PC-9 (cell line): ENCODE data around the gene ADAMTS8.

Experiments used
- EZH2 ChIP-seq: fragments of 200-600 bp; sonication (generic); IDR thresholded peaks from 2 replicates; pipeline ENCODE4 v1.8.0; 2017; ENCODE audit warnings: antibody characterized with exemption, low read depth
- TF ChIP-seq, protein P1 (sequence below): fragments of 200-600 bp; sonication (generic); conservative IDR thresholded peaks from 2 replicates; pipeline ENCODE4 v1.6.1; 2017; ENCODE audit warnings: mixed run types, antibody characterized with exemption, mild to moderate bottlenecking, moderate library complexity

DNA sequence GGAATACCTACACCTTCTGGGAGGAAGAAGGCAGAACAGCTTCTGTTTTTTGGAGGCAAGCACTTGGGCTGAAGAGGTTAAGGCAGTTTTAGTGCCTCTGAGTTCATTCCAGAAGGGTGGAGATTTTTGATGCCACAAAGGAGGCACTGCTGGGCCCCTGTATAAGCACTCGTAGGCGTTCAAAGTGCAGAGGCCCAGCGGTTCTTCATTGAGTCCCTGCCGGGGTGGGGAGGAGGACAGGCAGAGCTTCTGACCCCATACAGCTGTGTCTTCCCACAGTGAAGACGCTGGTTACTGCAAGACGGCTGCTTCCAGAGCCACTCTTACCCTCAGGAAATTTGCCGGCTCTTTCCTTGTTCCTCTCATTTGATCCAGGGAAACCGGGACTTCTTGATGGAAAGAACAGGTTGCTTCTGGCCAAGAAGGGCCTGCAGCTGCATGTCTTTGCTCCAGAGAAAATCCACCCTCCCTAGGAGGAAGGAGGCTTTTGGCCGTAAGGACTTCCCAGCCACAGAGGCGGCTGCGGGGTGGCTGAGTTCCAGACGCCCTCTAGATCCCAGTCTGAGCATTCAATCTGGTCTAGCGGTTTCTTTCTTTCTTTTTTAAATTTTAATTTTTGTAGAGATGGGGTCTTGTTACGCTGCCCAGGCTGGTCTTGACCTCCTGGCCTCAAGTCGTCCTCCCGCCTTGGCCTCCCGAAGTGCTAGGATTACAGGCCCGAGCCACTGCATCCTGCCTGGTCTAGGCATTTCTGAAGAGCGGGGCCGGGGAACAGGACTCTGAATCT, 29.4 kb upstream of the ADAMTS8 start:
- TF ChIP-seq, protein P1, sequence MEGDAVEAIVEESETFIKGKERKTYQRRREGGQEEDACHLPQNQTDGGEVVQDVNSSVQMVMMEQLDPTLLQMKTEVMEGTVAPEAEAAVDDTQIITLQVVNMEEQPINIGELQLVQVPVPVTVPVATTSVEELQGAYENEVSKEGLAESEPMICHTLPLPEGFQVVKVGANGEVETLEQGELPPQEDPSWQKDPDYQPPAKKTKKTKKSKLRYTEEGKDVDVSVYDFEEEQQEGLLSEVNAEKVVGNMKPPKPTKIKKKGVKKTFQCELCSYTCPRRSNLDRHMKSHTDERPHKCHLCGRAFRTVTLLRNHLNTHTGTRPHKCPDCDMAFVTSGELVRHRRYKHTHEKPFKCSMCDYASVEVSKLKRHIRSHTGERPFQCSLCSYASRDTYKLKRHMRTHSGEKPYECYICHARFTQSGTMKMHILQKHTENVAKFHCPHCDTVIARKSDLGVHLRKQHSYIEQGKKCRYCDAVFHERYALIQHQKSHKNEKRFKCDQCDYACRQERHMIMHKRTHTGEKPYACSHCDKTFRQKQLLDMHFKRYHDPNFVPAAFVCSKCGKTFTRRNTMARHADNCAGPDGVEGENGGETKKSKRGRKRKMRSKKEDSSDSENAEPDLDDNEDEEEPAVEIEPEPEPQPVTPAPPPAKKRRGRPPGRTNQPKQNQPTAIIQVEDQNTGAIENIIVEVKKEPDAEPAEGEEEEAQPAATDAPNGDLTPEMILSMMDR: no peak
- TF ChIP-seq EZH2: no peak
